GM12878 (cell line): ENCODE results near the gene TDRKH.

Source experiments
- BCLAF1 ChIP-seq: fragments of 450-650 bp; IDR thresholded peaks from 2 replicates; pipeline ENCODE4 v1.6.1; 2017; ENCODE audit warnings: antibody characterized with exemption, mild to moderate bottlenecking, moderate library complexity
- CHD2 ChIP-seq: IDR thresholded peaks from 2 replicates; pipeline ENCODE4 v1.6.1; 2011; ENCODE audit warnings: low read depth, low read length, improper control_type of control experiment, borderline replicate concordance
- CTCF ChIP-seq, 3 experiments: IDR thresholded peaks in 2 of 3; conservative IDR thresholded peaks in 1 of 3; 2 replicates each; pipeline ENCODE4 v1.5.1; 2011; ENCODE audit warnings: low read depth in 3 of 3, low read length in 3 of 3, mild to moderate bottlenecking in 3 of 3, control low read depth in 2 of 3, moderate library complexity in 2 of 3, inconsistent platforms in 1 of 3, mixed read lengths in 1 of 3; ENCODE audit not compliant: control insufficient read depth in 2 of 3, insufficient read depth in 1 of 3; ENCODE audit errors: extremely low read depth in 1 of 3
- SP1 ChIP-seq: IDR thresholded peaks from one replicate; pipeline ENCODE4 v1.6.1; 2011; ENCODE audit warnings: low read depth, low read length
- USF2 ChIP-seq: IDR thresholded peaks from 2 replicates; pipeline ENCODE4 v1.6.1; 2011; ENCODE audit warnings: low read depth, low read length, improper control_type of control experiment, borderline replicate concordance

GRCh38 chr1:151806170-151806569 lies 15.9 kb upstream of the TDRKH start:
- TF ChIP-seq SP1 (no peak), BCLAF1 (no peak), USF2 (no peak), CTCF (IDR thresholded peaks at IDR 0.05 in 2 of 3, conservative IDR thresholded peaks at IDR 0.05 in 1 of 3; ENCODE audit: control insufficient read depth in 2 of 3, extremely low read depth in 1 of 3, insufficient read depth in 1 of 3, low read depth in 3 of 3, low read length in 3 of 3) (no peak), CHD2 (no peak)
